Stimulated activated CD4-positive, alpha-beta T cell treated with anti-CD3 and anti-CD28 coated beads, Interleukin-1b, Interleukin-23, amount 100 ng/mL, for 48 hours (primary cell): ENCODE measurements around the gene ASH1L.
"Not testable (repeated sequence)": the region's sequence is repeated elsewhere in the genome, so short reads cannot be mapped to it uniquely, and the experiment has no call there.

Experiments used
- DNase-seq: peaks from one replicate; pipeline ENCODE4 v3.0.0-alpha.2; 2020

The ASH1L gene

GRCh38 chr1:155553349-155553748 is 9.3 kb downstream of the ASH1L start:
- DNase-seq, result no peak

GRCh38 chr1:155548706-155549105 is 13.9 kb downstream of the ASH1L start:
- no peak for DNase-seq

GRCh38 chr1:155540000-155540874 is 22.4 kb downstream of the ASH1L start:
- DNase-seq, result peak; percentile 18

GRCh38 chr1:155537193-155537592 is 25.4 kb downstream of the ASH1L start:
- DNase-seq, result no peak

GRCh38 chr1:155531624-155532023 is 31.0 kb downstream of the ASH1L start:
- DNase-seq, result no peak

GRCh38 chr1:155529929-155530328 is 32.7 kb downstream of the ASH1L start:
- DNase-seq, result no peak

- no peak for DNase-seq
Observed at GRCh38 chr1:155529109-155529508, 33.5 kb downstream of the ASH1L start.

GRCh38 chr1:155527677-155528076 is 34.9 kb downstream of the ASH1L start:
- DNase-seq, result no peak

GRCh38 chr1:155526356-155526755 is 36.2 kb downstream of the ASH1L start:
- no peak for DNase-seq

- DNase-seq, result no peak
Observed at GRCh38 chr1:155522069-155522468, 40.5 kb downstream of the ASH1L start.

- DNase-seq, result no peak
Observed at GRCh38 chr1:155518484-155518883, 44.1 kb downstream of the ASH1L start.

GRCh38 chr1:155514582-155515187 is 47.9 kb downstream of the ASH1L start:
- DNase-seq, result peak; percentile 11

- no peak for DNase-seq
Observed at GRCh38 chr1:155513300-155513916, 49.2 kb downstream of the ASH1L start.

- not testable (repeated sequence) for DNase-seq
Observed at GRCh38 chr1:155511385-155511784, 51.2 kb downstream of the ASH1L start.

- no peak for DNase-seq
Observed at GRCh38 chr1:155509064-155509463, 53.5 kb downstream of the ASH1L start.

GRCh38 chr1:155507945-155508344 is 54.7 kb downstream of the ASH1L start:
- DNase-seq, result no peak

- DNase-seq, result not testable (repeated sequence)
Observed at GRCh38 chr1:155505963-155506362, 56.6 kb downstream of the ASH1L start.

GRCh38 chr1:155504207-155504606 is 58.4 kb downstream of the ASH1L start:
- no peak for DNase-seq

- no peak for DNase-seq
Observed at GRCh38 chr1:155499953-155500639, 62.5 kb downstream of the ASH1L start.

GRCh38 chr1:155499263-155499662 is 63.3 kb downstream of the ASH1L start:
- DNase-seq, result no peak

GRCh38 chr1:155493595-155493994 is 69.0 kb downstream of the ASH1L start:
- not testable (repeated sequence) for DNase-seq

GRCh38 chr1:155488419-155488818 is 74.2 kb downstream of the ASH1L start:
- not testable (repeated sequence) for DNase-seq

- no peak for DNase-seq
Observed at GRCh38 chr1:155487541-155487940, 75.1 kb downstream of the ASH1L start.
